Prostate gland (tissue), 2 donors: Measurements from ENCODE around the gene ZSCAN10. TPM values are rescaled to one million over a fixed set of nuclear protein-coding genes. Genes with fewer than 3 reads are reported as not detected.

Experiments
- DNase-seq: peaks from one replicate; pipeline ENCODE4 v3.0.0-alpha.2; 2019; ENCODE audit warnings: low spot score
- H3K27ac ChIP-seq, 2 donors: fragments of 200-600 bp; sonication (generic); 2 replicates each; pipeline ENCODE4 v1.5.1; 2017 to 2019
- H3K27me3 ChIP-seq: fragments of 200-600 bp; sonication (generic); replicated peaks from 2 replicates; pipeline ENCODE4 v1.5.1; 2019; ENCODE audit not compliant: insufficient read depth
- H3K36me3 ChIP-seq, 2 donors: fragments of 200-600 bp; sonication (generic); 1 replicate in 1 of 2; 2 replicates in 1 of 2; pipeline versions ENCODE4 v1.5.1 to v1.8.1; 2017 to 2019
- H3K4me1 ChIP-seq: fragments of 200-600 bp; sonication (generic); replicated peaks from 2 replicates; pipeline ENCODE4 v1.5.1; 2019
- H3K4me3 ChIP-seq, 2 donors: fragments of 200-600 bp; sonication (generic); 2 replicates each; pipeline ENCODE4 v1.5.1; 2017 to 2019
- H3K9me3 ChIP-seq: fragments of 200-600 bp; sonication (generic); 2 replicates; pipeline ENCODE4 v1.5.1; 2017
- POLR2A ChIP-seq: fragments of 450-650 bp; IDR thresholded peaks from one replicate; pipeline ENCODE4 v1.6.1; 2016; ENCODE audit warnings: antibody characterized with exemption, mild to moderate bottlenecking
- POLR2AphosphoS5 ChIP-seq: sonication (generic); formaldehyde crosslinking; IDR thresholded peaks from one replicate; pipeline ENCODE4 v1.6.1; 2017; ENCODE audit warnings: antibody characterized with exemption
- WGBS: methylation state at CpG from one replicate; pipeline ENCODE4 v1.1.5; 2018; 5-methylcytosine and 5-hydroxymethylcytosine counted together
- intact Hi-C: fragments of 100-400 bp; cut with DNase I; formaldehyde crosslinking; loops from one replicate; pipeline ENCODE4 v1.14.2; 2022
- total RNA-seq, 2 donors: library from RNA; depleted of rRNA; stranded (reverse); fragments of >200 nt; gene quantifications; one replicate each; pipeline ENCODE4 v1.1.0, GENCODE V29; 2016
- TF ChIP-seq, protein P1 (sequence below), 4 experiments: fragments of 200-600 bp in 2 of 4; fragments of 450-650 bp in 2 of 4; sonication (generic) in 2 of 4; IDR thresholded peaks; 1 replicate in 3 of 4; 2 replicates in 1 of 4; pipeline ENCODE4 v1.5.1; 2016 to 2019; ENCODE audit warnings: antibody characterized with exemption in 4 of 4, mild to moderate bottlenecking in 2 of 4, moderate library complexity in 2 of 4

Gene ZSCAN10
- under 1 TPM in 1 of 2 donors, not detected in 1; 0.57 TPM for total RNA-seq

DNA sequence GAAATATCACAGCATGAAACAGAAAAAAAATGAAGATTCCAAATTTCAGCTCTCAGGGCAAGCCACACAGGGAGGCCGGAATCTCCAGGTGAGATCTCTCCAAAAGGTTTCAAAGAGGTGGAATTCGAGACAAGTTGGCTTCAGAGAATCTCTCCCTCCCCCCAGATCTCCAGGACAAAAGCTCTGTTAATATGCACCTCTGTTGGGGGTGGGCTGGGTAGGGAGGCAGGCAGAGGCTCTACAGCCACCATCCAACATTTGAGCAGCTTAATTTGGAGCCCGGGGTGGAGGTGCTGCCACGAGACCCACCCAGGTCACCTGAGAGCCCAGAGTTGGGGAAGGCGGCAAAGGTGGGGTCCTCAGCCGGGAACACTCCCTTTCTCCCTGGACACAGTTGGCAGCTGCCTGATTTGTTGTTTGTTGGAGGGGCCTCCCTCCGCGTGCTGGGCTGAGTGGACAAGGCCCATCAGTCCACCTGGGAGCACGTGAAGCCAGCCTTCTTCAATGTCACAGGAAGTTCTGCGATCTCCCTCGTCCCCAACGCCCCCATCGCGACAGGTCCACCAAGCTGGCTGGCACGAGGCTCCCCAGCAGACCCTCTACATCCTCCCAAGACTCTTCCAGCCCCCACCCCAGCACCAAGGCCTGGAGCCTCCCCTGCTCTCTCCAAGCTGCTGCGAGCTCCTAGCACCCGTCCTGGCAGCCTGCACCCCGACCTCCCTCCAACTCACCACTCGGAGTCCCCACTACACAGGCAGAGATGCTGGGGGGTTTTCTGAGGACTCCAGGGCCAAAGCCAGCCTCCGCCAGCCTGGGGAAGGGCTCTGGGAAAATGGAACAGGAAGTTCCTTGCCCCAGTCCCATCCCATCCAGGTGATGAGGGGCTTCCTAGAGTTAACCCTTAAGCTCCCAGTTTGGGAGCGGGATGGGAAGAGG lies at the start of gene ZSCAN10:
ZSCAN10 (minus strand) TSS at position 836 of the 936 bp plus-strand sequence. CDS start 6,357 bp downstream, outside the sequence.
- TF ChIP-seq, protein P1, sequence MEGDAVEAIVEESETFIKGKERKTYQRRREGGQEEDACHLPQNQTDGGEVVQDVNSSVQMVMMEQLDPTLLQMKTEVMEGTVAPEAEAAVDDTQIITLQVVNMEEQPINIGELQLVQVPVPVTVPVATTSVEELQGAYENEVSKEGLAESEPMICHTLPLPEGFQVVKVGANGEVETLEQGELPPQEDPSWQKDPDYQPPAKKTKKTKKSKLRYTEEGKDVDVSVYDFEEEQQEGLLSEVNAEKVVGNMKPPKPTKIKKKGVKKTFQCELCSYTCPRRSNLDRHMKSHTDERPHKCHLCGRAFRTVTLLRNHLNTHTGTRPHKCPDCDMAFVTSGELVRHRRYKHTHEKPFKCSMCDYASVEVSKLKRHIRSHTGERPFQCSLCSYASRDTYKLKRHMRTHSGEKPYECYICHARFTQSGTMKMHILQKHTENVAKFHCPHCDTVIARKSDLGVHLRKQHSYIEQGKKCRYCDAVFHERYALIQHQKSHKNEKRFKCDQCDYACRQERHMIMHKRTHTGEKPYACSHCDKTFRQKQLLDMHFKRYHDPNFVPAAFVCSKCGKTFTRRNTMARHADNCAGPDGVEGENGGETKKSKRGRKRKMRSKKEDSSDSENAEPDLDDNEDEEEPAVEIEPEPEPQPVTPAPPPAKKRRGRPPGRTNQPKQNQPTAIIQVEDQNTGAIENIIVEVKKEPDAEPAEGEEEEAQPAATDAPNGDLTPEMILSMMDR (IDR thresholded peaks at IDR 0.05): no peak
- TF ChIP-seq POLR2AphosphoS5: no peak
- no peak for TF ChIP-seq POLR2A
- intact Hi-C loops: no loop called here
- DNase-seq: no peak
- Histone ChIP-seq H3K27ac (no peak within 1 kb of the TSS), H3K4me1 (no peaks in the 10 kb centered on the region), H3K4me3 (no peak within 1 kb of the TSS), H3K9me3 (no peaks in the 10 kb centered on the region), H3K27me3 (no peaks in the 10 kb centered on the region), H3K36me3 (no peaks in the 10 kb centered on the region)
- 52% methylated on average over 21 of the region's 21 CpGs for WGBS

DNA sequence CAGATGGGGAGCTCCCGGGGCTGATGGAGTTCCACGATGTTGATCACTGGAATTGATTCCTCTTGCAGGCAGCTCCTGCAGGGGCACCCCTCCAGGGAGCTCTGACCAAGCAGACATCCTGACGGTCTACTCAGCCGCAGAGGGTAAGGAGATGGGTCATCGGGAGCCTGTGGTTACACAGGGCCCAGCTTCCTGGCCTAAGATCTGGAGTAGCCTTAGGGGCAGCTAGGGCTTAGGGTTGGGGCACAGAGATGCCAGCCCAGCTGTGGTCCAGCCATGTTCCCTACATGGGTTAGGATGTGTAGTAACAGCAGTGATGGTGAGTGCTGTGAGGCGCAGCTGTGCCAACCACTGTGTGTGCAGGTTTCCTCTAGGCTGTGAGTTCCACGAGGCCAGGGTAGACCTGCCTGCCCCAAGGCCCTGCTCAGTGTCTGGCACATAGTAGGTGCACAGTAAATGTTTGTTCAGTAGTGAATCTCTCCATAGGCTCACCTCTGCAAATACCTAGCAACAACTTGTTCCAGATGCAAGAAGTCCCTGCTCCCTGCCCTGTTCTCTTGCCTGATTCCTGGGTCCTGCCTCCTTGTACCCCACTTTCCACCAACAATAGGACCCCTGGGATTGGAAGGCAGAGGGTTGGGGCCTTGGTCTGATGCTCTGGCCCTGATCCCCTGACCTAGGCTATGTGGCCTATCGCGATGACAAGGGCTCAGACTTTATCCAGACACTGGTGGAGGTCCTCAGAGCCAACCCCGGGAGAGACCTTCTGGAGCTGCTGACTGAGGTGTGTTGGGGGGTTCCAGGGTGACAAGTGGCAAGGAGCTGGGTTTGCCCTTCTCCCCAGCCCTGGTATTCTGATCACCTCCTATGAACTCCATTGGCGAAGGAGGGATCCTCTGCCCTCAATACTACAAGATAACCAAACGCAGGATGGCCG lies 49.4 kb upstream of the ZSCAN10 start:
- WGBS: 93% methylated on average over 13 of the region's 13 CpGs

DNA sequence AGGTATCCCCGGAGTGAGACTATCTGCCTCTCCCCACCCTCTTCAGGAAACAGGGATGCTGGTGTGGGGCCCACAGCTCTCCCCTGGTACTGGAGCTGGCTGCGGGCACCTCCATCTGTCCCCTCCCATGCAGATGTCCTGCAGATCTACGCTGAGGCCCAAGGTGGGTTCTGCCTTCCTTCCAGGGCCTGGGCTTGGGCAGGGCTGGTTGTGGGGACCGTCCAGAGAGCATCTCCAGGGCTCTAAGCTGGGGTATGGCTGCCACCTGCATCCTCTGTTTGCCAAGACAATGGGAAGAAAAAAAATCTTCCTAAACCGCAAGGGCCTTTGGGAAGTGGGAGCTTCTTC lies 48.6 kb upstream of the ZSCAN10 start:
- no peaks in the 10 kb centered on the region for H3K36me3 ChIP-seq
- H3K27me3 ChIP-seq: no peaks in the 10 kb centered on the region
- TF ChIP-seq, protein P1 (IDR thresholded peaks at IDR 0.05): no peak
- TF ChIP-seq POLR2A (no peak), POLR2AphosphoS5 (no peak)
- no peak overlapping the region for H3K4me3 ChIP-seq
- 98% methylated on average over 5 of the region's 5 CpGs for WGBS
- DNase-seq: no peak
- intact Hi-C loops: no loop called here
- no peak overlapping the region for H3K27ac ChIP-seq
- no peaks in the 10 kb centered on the region for H3K9me3 ChIP-seq
- peaks cover 6% of the 10 kb centered on the region for H3K4me1 ChIP-seq

More for the DNA sequence above, 49.4 kb upstream of the ZSCAN10 start:
- no peak for DNase-seq
- Histone ChIP-seq H3K36me3 (no peaks in the 10 kb centered on the region), H3K4me1 (peaks cover 6% of the 10 kb centered on the region), H3K27me3 (no peaks in the 10 kb centered on the region), H3K27ac (no peak overlapping the region), H3K4me3 (no peak overlapping the region), H3K9me3 (no peaks in the 10 kb centered on the region)
- intact Hi-C loops: no loop called here
- no peak for TF ChIP-seq POLR2AphosphoS5
- TF ChIP-seq POLR2A: no peak
- TF ChIP-seq, protein P1 (IDR thresholded peaks at IDR 0.05): no peak

DNA sequence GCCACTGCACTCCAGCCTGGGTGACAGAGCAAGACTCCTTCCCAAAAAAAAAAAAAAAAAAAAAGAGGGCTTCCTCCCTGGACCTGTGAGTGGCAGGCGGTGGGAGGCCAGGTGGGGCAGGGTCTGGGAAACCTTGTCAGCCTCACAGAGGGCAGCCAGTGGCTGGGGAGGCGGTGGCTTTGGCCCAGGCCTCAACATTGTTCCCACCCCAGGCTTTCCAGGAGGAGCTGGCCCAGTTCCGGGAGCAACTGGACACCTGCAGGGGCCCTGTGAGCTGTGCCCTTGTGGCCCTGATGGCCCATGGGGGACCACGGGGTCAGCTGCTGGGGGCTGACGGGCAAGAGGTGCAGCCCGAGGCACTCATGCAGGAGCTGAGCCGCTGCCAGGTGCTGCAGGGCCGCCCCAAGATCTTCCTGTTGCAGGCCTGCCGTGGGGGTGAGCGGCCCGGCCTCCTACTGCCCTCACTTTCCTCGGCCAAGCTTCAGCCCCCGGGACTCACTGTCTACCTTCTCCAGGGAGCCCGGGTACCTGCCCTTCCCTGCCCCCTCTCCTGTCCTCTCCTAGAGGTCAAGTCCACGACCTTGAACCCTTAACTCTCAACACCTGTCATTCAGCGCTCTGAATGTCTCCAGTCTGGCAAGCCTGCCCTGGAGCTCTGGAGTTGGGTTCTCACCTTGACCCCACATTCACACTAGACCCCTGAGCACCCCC lies 48.1 kb upstream of the ZSCAN10 start:
- Histone ChIP-seq H3K27ac (no peak overlapping the region), H3K4me3 (no peak overlapping the region), H3K4me1 (peaks cover 6% of the 10 kb centered on the region), H3K36me3 (no peaks in the 10 kb centered on the region), H3K27me3 (no peaks in the 10 kb centered on the region), H3K9me3 (no peaks in the 10 kb centered on the region)
- intact Hi-C loops: no loop called here
- DNase-seq: no peak
- no peak for TF ChIP-seq POLR2AphosphoS5
- no peak for TF ChIP-seq POLR2A
- TF ChIP-seq, protein P1 (IDR thresholded peaks at IDR 0.05): no peak
- 91% methylated on average over 16 of the region's 16 CpGs for WGBS
